Caco-2 (cell line): ENCODE results near the gene NFAM1. TPM values are rescaled to one million over a fixed set of nuclear protein-coding genes. Genes with fewer than 3 reads are reported as not detected.

Source experiments
- BruUV-seq: library from RNA; stranded (reverse); fragments of 400-500 nt; replicated peaks from 2 replicates; lab custom pipeline; 2021; lab: Mats Ljungman, UMichigan
- CTCF ChIA-PET: fragments of 300-600 bp; sonication (Branson Sonifier 250); formaldehyde crosslinking; loops from one replicate; lab custom pipeline; 2022; ENCODE audit warnings: antibody characterized with exemption; lab: Charles Lee
- POLR2A ChIA-PET: fragments of 300-600 bp; sonication (Branson Sonifier 250); formaldehyde crosslinking; loops from one replicate; lab custom pipeline; 2022; ENCODE audit warnings: antibody characterized with exemption; lab: Charles Lee
- DNase-seq, 2 experiments: peaks; one replicate each; pipeline versions ENCODE4 v3.0.0 to v3.0.0-alpha.2; 2020 to 2022
- H3K27me3 ChIP-seq: replicated peaks from 2 replicates; pipeline ENCODE4 v1.6.0; 2011; ENCODE audit warnings: low read length; ENCODE audit not compliant: control insufficient read depth, insufficient read depth
- H3K36me3 ChIP-seq: 2 replicates; pipeline ENCODE4 v1.5.1; 2011; ENCODE audit warnings: low read length; ENCODE audit not compliant: control insufficient read depth, insufficient read depth
- H3K4me1 ChIP-seq: fragments of 250-450 bp; sonication (Bioruptor Pico); 2 replicates; pipeline ENCODE4 v1.5.1; 2020; ENCODE audit warnings: mild to moderate bottlenecking
- H3K4me3 ChIP-seq: 2 replicates; pipeline ENCODE4 v1.5.1; 2011; ENCODE audit warnings: low read depth, mild to moderate bottlenecking, control low read depth, low read length
- H3K9me3 ChIP-seq: fragments of 250-450 bp; sonication (Bioruptor Pico); 2 replicates; pipeline ENCODE4 v1.5.1; 2020; ENCODE audit warnings: mild to moderate bottlenecking, moderate library complexity
- H3K27ac Mint-ChIP-seq: one replicate; pipeline ENCODE4 v1.8.0; 2022; ENCODE audit warnings: mixed read lengths; ENCODE audit not compliant: unreplicated experiment
- H3K27me3 Mint-ChIP-seq: one replicate; pipeline ENCODE4 v1.8.0; 2022; ENCODE audit warnings: mixed read lengths; ENCODE audit not compliant: insufficient read depth, unreplicated experiment
- H3K36me3 Mint-ChIP-seq: one replicate; pipeline ENCODE4 v1.8.0; 2022; ENCODE audit warnings: mild to moderate bottlenecking, mixed read lengths; ENCODE audit not compliant: insufficient read depth, unreplicated experiment
- H3K4me1 Mint-ChIP-seq: one replicate; pipeline ENCODE4 v1.8.0; 2022; ENCODE audit warnings: low read depth, mixed read lengths; ENCODE audit not compliant: unreplicated experiment
- H3K4me3 Mint-ChIP-seq: one replicate; pipeline ENCODE4 v1.8.0; 2022; ENCODE audit warnings: mild to moderate bottlenecking, moderate library complexity, mixed read lengths; ENCODE audit not compliant: unreplicated experiment
- H3K9me3 Mint-ChIP-seq: one replicate; pipeline ENCODE4 v1.8.0; 2022; ENCODE audit warnings: mixed read lengths; ENCODE audit not compliant: unreplicated experiment
- CTCF ChIP-seq, 2 experiments: fragments of 200-600 bp in 1 of 2; IDR thresholded peaks; 1 replicate in 1 of 2; 2 replicates in 1 of 2; pipeline versions ENCODE4 v1.5.1 to v1.8.0; 2011 to 2022; ENCODE audit warnings: antibody characterized with exemption in 1 of 2, control low read depth in 1 of 2, inconsistent platforms in 1 of 2, low read depth in 1 of 2, low read length in 1 of 2, mild to moderate bottlenecking in 1 of 2, moderate library complexity in 1 of 2; ENCODE audit not compliant: insufficient read depth in 1 of 2, severe bottlenecking in 1 of 2, unreplicated experiment in 1 of 2
- intact Hi-C: fragments of 100-400 bp; cut with micrococcal nuclease; formaldehyde crosslinking; loops from one replicate; pipeline ENCODE4 v1.10.0; 2022; ENCODE audit not compliant: unreplicated experiment
- total RNA-seq: library from RNA; stranded (reverse); gene quantifications from 2 replicates; pipeline ENCODE4 v1.2.3, GENCODE V29; 2022

NFAM1 gene
- total RNA-seq, 1 experiment from 2014 or later: not detected

GRCh38 chr22:42337356-42337755 lies 94.8 kb downstream of the NFAM1 start:
- Mint-ChIP-seq H3K36me3 (no peaks in the 10 kb centered on the region), H3K4me1 (no peaks in the 10 kb centered on the region), H3K4me3 (no peak overlapping the region), H3K9me3 (no peaks in the 10 kb centered on the region), H3K27me3 (no peaks in the 10 kb centered on the region), H3K27ac (no peak overlapping the region)
- H3K9me3 ChIP-seq: no peaks in the 10 kb centered on the region
- H3K4me3 ChIP-seq: no peak overlapping the region
- no peak for DNase-seq
- CTCF ChIA-PET: no interaction called here
- H3K4me1 ChIP-seq: no peaks in the 10 kb centered on the region
- no peaks in the 10 kb centered on the region for H3K27me3 ChIP-seq
- H3K36me3 ChIP-seq: no peaks in the 10 kb centered on the region
- intact Hi-C loops: no loop called here
- POLR2A ChIA-PET: no interaction called here
- TF ChIP-seq CTCF (IDR thresholded peaks at IDR 0.05; ENCODE audit: insufficient read depth in 1 of 2, low read depth in 1 of 2, low read length in 1 of 2, severe bottlenecking in 1 of 2, unreplicated experiment in 1 of 2): no peak
- BruUV-seq: no TSS peak

DNA sequence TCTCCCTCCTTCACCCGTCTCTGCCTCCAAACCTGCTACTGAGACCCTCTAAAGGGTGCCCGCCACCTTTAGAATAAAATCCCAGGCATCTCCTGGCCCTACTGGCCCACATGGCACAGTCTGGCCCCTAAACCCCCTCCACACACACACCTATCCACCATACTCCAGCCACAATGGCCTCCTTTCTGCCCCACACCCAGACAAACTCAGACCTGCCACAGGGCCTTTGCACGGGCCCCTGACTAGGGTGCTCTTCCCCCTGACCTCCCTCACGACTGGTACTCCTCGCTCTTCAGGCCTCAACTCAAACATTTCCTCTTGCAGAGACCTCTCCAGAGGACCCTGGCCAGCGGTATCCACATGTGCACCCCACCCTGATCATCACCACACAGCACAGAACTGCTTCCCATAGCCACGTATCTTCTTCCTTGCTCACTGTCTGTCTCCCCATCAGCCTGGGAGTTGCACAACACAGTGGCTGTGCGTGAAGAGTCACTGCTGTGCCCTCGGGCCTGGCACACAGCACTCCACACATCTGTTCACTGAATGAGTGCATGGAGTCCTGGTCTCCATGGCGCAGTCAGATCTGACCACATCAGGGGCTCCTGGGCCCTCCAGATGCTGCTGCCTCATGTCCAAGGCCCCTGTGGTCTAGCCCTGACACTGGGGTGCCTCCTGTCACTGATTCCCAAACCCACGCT lies 95.5 kb downstream of the NFAM1 start:
- no peaks in the 10 kb centered on the region for H3K27me3 Mint-ChIP-seq
- H3K4me3 Mint-ChIP-seq: no peak overlapping the region
- CTCF ChIA-PET: no interaction called here
- BruUV-seq: no TSS peak
- TF ChIP-seq CTCF (IDR thresholded peaks at IDR 0.05; ENCODE audit: insufficient read depth in 1 of 2, low read depth in 1 of 2, low read length in 1 of 2, severe bottlenecking in 1 of 2, unreplicated experiment in 1 of 2): no peak
- H3K27me3 ChIP-seq: no peaks in the 10 kb centered on the region
- no peak overlapping the region for H3K4me3 ChIP-seq
- POLR2A ChIA-PET: no interaction called here
- no peaks in the 10 kb centered on the region for H3K9me3 ChIP-seq
- H3K4me1 Mint-ChIP-seq: no peaks in the 10 kb centered on the region
- H3K27ac Mint-ChIP-seq: no peak overlapping the region
- DNase-seq: no peak
- no peaks in the 10 kb centered on the region for H3K36me3 ChIP-seq
- H3K4me1 ChIP-seq: no peaks in the 10 kb centered on the region
- intact Hi-C loops: no loop called here
- H3K36me3 Mint-ChIP-seq: no peaks in the 10 kb centered on the region
- no peaks in the 10 kb centered on the region for H3K9me3 Mint-ChIP-seq

- H3K27me3 Mint-ChIP-seq: no peaks in the 10 kb centered on the region
- no peaks in the 10 kb centered on the region for H3K9me3 Mint-ChIP-seq
- BruUV-seq: no TSS peak
- no peak for DNase-seq
- H3K36me3 ChIP-seq: no peaks in the 10 kb centered on the region
- no peak overlapping the region for H3K4me3 ChIP-seq
- H3K9me3 ChIP-seq: no peaks in the 10 kb centered on the region
- no peaks in the 10 kb centered on the region for H3K4me1 ChIP-seq
- no peak overlapping the region for H3K4me3 Mint-ChIP-seq
- intact Hi-C loops: no loop called here
- POLR2A ChIA-PET: no interaction called here
- H3K27ac Mint-ChIP-seq: no peak overlapping the region
- no peak for TF ChIP-seq CTCF (IDR thresholded peaks at IDR 0.05; ENCODE audit: insufficient read depth in 1 of 2, low read depth in 1 of 2, low read length in 1 of 2, severe bottlenecking in 1 of 2, unreplicated experiment in 1 of 2)
- H3K27me3 ChIP-seq: no peaks in the 10 kb centered on the region
- no peaks in the 10 kb centered on the region for H3K36me3 Mint-ChIP-seq
- H3K4me1 Mint-ChIP-seq: no peaks in the 10 kb centered on the region
- CTCF ChIA-PET: no interaction called here
Measured at GRCh38 chr22:42335839-42336378, 96.3 kb downstream of the NFAM1 start.
